ENCODE measurements around the gene EN2.

The EN2 gene

DNA sequence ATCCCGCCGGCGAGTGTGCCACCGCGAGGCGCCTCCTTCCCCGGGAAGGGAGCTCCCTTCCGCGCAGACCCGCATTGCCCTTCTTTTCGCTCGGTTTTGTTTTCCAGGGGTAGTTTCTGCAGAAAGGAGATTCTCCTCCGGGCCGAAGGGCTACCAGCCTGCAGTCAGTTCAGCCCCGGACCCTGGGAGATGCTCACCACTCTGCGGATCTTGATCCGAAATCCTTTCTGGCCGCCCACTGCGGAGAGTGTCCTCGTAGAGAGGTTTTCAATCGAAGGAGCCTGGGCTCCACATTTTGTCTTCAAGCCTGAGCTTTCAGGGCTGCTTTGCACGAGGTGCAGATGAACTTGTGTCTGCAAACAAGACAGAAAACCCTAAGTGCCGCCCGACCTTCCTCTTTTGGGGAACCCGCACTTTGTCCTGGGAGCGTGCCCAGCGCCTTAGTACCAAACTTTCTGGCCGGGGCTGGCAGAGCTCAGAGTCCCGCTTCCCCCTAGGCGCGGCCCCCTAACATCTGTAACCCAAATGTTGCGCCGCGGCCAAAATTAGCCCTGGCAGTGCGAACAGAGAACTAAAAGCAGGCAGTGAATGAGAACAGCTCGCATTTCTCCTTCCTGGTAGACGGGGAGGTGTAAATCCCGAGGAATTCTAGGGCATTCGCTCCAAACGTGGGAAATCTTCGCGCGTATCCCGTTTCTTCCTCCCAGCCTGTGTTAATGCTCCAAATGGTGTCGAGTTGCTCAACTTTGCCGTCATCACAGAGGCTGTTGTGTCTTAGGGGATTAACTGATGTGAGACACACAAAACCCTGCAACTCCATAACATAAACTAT, 6.7 kb upstream of the EN2 start:
- no peak for DNase-seq (ENCODE audit: low read depth, low spot score)

GRCh38 chr7:155451840-155452239, 6.1 kb upstream of the EN2 start:
- DNase-seq (ENCODE audit: low read depth, low spot score) = no peak

DNA sequence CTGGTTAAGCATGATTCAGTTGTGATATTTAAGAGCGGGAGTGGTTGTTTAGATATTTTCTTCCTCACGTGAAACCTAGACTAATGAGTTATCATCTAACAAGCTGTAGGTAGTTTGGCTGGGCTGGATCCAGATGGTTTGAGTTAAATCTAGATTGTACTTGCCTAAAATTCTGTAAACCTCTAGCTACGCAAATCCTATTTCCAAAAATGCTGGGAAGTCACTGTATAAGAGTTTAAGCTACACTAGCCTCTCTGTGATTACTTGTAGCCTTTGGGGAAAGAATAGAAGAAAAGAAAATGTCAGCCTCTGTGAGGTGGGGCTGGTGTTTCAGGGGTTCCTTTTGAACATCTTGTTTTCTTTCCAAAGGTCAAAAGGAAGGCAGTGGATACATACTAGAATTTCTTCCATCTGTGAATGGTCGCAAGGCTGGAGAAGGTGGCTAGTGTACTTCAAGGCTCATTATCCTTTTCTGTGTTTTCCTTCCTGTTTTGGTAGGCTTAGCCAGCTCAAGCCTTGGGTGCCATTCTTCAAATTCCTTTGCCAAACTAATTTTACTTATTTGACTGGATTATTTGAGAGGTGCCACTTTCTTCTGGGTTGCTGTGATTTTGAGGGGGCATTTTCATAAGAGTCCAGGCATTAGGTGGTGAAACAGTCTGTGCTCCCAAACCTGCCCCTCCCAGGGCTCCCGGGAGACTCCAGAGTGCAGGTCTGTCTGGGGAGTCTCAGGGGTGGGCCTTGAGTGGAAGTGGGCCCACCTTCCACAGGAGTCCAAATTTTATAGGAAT, 5.2 kb upstream of the EN2 start:
- no peak for DNase-seq (ENCODE audit: low read depth, low spot score)

DNA sequence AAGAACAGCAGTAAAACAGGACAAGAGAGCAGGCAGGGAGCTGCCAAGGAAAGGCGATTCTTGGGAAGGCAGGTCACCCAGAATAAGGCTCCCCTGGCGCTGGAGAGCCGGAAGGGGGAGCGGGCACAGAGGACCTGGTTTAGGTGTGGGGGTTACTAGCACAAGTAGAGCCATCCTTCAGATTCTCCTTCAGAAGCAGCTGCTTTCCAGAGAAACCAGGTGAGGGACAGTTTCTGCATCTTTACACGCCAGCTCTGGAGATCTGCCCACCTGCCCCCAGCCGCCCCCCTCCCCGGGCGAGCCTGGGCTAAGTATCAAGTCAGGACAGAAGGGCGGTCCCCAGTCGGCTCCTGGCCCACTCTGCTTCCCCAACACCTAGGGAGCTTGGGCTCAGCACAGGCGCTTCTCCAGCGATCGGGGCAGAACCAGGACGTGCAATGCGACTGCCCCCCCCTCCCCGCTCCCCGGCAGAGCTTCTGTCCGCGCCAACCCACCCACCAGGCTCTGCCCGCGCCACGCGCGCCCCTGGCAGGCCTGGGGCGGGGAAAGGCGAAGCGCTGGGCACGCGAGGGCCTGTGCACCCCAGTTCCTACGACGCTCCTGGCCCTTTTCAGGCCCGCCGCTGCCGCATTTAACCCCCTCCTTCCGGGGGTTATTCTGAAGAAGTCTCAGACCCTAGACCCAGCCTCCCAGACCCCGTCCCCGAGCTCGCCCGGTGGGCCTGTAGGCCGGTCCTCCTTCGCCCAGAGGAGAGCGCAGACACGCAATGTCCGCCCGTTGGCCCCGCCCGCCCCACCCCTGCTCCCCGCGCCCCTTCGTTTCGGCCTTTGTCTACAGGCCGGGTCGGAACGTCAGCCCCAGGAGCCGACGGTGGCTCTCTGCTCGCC, 4.4 kb upstream of the EN2 start:
- no peak for DNase-seq (ENCODE audit: low read depth, low spot score)

GRCh38 chr7:155454183-155455112, 3.5 kb upstream of the EN2 start:
- no peak for DNase-seq (ENCODE audit: low read depth, low spot score)

- no peak for DNase-seq (ENCODE audit: low read depth, low spot score)
Observed at GRCh38 chr7:155455132-155455693, 2.7 kb upstream of the EN2 start.

DNA sequence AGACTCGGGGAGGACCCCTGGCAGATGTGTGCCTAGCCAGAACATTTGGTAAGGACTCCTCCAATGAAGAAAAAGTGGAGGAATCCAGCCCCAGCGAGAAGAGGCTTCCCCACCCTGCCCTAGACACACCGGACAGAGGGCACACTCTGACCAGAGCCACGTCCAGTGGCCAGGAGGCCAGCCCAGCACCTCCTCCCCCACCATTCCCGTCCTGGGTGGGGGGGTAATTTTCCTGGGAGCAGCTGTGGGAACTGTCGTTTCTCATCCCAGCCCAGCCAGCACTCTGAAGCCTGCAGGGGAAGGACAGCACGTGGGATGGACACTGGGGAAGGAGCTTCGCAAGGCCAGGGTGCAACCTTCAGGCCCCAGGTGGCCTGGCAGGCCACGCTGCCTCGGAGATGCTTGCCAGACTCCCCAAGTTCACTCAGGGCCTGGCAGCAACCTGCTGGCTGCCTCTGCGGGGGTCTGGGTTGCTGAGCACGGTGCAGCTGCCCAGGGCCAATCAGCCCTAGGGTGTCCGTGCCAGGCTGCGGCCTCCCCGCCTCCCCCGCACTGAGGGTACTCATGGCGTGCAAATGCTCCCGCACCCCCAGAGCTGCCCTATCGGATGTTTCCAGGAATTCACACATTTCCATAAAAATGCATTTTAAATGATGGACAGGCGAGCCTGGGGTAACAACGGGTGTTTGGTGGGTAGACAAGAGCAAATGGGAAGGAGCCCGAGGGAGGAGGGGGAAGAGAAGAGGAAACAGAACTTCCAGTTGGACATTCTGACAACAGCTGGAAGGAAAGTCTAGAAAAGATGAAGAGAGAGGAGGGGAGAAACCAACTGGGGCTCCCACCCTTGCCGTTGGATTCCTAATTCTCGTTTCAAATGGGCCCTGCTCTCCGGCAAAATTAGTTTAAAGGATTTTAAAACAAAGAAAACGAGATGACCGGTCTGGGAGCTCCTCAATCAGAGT, 1.9 kb upstream of the EN2 start:
- DNase-seq (ENCODE audit: low read depth, low spot score) = no peak

GRCh38 chr7:155456738-155457543, 988 bp upstream of the EN2 start:
- no peak for DNase-seq (ENCODE audit: low read depth, low spot score)

GRCh38 chr7:155457544-155458110, 302 bp upstream of the EN2 start:
- DNase-seq (ENCODE audit: low read depth, low spot score) = no peak

DNA sequence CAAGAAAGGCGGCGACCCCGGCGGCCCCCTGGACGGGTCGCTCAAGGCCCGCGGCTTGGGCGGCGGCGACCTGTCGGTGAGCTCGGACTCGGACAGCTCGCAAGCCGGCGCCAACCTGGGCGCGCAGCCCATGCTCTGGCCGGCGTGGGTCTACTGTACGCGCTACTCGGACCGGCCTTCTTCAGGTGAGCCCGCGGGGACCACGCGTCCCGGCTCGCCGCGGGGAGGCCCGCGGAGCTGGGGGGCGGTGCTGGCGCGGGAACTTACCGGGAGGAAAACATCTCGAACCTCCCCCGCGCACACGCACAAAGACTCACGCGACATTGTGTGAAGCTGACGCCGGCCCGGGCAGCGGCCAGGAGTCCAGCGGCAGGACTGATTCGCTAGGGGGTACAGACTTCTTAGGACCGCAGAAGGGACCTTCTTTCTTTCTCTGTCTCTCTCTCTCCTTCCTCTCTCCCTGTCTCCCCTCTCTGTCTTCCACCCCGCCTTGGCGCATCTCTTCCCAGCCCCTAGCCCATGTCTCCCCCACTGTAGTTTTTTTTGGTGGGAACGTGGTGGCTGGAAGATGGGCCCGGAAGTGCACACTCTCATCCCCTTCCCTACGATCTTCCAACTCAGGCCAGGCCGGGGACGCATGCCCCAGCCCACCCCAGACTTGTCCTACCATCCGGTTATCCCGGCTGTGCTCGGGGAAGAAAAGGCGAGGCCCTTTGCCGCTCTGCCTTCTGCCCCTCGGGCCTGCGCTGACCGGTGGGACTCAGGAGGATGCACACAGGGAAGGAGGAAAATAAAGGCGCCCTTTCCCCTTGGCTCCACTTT, 1.2 kb downstream of the EN2 start:
- no peak for DNase-seq (ENCODE audit: low read depth, low spot score)

- no peak for DNase-seq (ENCODE audit: low read depth, low spot score)
Observed at GRCh38 chr7:155459700-155460461, 2.0 kb downstream of the EN2 start.

GRCh38 chr7:155460926-155461613, 3.1 kb downstream of the EN2 start:
- no peak for DNase-seq (ENCODE audit: low read depth, low spot score)

GRCh38 chr7:155461631-155462030, 3.7 kb downstream of the EN2 start:
- no peak for DNase-seq (ENCODE audit: low read depth, low spot score)

DNA sequence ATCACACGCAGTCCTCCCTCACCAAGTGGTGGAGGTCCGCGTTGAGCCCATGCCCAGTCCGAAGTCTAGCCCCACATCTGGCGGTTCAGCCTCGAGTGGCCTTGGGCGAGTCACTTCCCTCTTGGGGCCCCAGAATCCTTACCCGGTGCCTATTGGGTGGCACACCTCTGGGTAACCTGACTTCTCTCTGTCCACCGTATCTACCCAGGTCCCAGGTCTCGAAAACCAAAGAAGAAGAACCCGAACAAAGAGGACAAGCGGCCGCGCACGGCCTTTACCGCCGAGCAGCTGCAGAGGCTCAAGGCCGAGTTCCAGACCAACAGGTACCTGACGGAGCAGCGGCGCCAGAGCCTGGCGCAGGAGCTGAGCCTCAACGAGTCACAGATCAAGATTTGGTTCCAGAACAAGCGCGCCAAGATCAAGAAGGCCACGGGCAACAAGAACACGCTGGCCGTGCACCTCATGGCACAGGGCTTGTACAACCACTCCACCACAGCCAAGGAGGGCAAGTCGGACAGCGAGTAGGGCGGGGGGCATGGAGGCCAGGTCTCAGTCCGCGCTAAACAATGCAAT, 4.3 kb downstream of the EN2 start:
- no peak for DNase-seq (ENCODE audit: low read depth, low spot score)

- DNase-seq (ENCODE audit: low read depth, low spot score) = no peak
Observed at GRCh38 chr7:155463114-155463811, 5.3 kb downstream of the EN2 start.
